ENCODE data around the gene CNPPD1. TPM values are rescaled to one million over a fixed set of nuclear protein-coding genes. Genes with fewer than 3 reads are reported as not detected.

The CNPPD1 gene
- total RNA-seq, 6 experiments from 2014 or later: 37.9 to 46.2 (median 42.2) TPM

DNA sequence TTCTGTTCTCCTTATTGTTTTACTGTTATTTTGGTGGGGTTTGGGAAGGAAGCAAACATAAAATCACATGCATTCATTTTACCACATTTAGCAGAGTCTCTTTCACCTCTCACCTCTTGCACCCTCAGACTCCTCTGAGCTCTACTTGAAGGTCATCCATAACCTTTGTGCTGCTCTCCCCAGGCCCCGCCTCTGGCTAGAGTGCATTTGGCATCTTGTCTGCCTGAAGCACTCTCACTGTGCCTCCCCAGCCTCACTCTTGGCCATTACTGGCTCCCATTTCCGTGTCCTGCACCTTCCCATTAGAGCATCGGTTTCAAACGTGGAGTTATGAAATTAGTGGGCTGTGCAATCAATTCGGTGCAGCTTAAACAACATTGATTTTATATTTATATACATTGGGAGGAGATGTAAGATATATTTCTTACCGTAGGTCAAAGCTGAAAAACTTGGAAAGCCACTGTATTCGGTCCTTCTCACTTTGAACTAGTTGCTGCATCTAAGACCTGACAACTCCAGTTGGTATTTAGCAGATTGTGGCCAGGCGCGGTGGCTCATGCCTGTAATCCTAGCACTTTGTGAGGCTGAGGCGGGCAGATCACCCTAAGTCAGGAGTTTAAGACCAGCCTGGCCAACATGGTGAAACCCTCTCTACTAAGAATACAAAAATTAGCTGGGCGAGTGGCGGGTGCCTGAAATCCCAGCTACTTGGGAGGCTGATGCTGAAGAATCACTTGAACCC lies 22.9 kb upstream of the CNPPD1 start:
- H3K27me3 Mint-ChIP-seq (ENCODE audit: insufficient read depth): peaks cover 18% of the 10 kb centered on the region
- H3K9me3 Mint-ChIP-seq: 0 out of 2 replicates have a peak, but pooled peaks cover 3% of the 10 kb centered on the region
- H3K27ac Mint-ChIP-seq: no peak overlapping the region
- DNase-seq: no peak
- no peaks in the 10 kb centered on the region for H3K36me3 Mint-ChIP-seq (ENCODE audit: low read depth)
- TF ChIP-seq, protein P1, sequence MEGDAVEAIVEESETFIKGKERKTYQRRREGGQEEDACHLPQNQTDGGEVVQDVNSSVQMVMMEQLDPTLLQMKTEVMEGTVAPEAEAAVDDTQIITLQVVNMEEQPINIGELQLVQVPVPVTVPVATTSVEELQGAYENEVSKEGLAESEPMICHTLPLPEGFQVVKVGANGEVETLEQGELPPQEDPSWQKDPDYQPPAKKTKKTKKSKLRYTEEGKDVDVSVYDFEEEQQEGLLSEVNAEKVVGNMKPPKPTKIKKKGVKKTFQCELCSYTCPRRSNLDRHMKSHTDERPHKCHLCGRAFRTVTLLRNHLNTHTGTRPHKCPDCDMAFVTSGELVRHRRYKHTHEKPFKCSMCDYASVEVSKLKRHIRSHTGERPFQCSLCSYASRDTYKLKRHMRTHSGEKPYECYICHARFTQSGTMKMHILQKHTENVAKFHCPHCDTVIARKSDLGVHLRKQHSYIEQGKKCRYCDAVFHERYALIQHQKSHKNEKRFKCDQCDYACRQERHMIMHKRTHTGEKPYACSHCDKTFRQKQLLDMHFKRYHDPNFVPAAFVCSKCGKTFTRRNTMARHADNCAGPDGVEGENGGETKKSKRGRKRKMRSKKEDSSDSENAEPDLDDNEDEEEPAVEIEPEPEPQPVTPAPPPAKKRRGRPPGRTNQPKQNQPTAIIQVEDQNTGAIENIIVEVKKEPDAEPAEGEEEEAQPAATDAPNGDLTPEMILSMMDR (IDR thresholded peaks at IDR 0.05): no peak
- H3K4me3 Mint-ChIP-seq: no peak overlapping the region
- H3K4me1 Mint-ChIP-seq (ENCODE audit: low read depth): no peaks in the 10 kb centered on the region

DNA sequence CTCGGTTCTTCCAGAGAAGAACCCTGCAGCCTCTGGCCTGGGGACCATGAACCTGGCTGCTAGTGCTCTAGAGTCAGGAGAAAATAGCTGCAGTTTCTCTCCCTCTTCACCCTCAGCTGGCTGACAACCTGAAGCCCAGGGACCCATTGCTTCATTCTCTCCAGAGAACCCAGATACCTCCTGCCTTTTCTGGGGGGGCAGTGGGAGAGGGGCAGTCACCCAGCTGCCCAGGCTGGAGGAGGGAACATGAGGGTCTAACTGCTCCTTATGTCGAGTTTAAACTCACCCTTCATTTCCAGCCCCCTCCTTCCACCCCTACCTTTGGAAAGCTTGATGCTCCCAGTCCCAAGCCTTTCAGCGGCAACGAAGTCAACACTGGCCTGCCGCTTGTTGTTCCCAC lies 22.2 kb upstream of the CNPPD1 start:
- peaks cover 18% of the 10 kb centered on the region for H3K27me3 Mint-ChIP-seq (ENCODE audit: insufficient read depth)
- no peaks in the 10 kb centered on the region for H3K4me1 Mint-ChIP-seq (ENCODE audit: low read depth)
- no peak overlapping the region for H3K27ac Mint-ChIP-seq
- no peak for DNase-seq
- no peaks in the 10 kb centered on the region for H3K36me3 Mint-ChIP-seq (ENCODE audit: low read depth)
- TF ChIP-seq, protein P1 (IDR thresholded peaks at IDR 0.05): no peak
- H3K9me3 Mint-ChIP-seq: no peaks in the 10 kb centered on the region
- no peak overlapping the region for H3K4me3 Mint-ChIP-seq

DNA sequence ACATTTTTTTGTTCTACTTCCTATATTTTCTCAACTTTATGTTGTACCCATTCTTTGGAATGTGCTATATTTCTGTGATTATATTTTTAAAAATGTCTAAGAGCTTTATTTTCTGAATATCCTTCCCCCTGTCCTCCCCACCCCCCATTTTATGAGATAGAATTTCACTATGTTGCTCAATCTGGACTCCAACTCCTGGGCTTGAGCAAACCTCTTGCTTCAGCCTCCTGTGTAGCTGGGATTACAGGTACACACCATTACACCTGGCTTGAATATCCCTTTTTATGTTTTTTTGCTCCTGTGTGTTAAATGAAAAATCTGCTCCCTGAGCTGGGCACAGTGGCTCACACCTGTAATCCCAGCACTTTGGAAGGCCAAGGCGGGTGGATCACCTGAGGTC lies 20.7 kb upstream of the CNPPD1 start:
- DNase-seq: no peak
- H3K27me3 Mint-ChIP-seq (ENCODE audit: insufficient read depth): peaks cover 18% of the 10 kb centered on the region
- no peak overlapping the region for H3K4me3 Mint-ChIP-seq
- H3K4me1 Mint-ChIP-seq (ENCODE audit: low read depth): no peaks in the 10 kb centered on the region
- TF ChIP-seq, protein P1 (IDR thresholded peaks at IDR 0.05): no peak
- H3K27ac Mint-ChIP-seq: no peak overlapping the region
- H3K36me3 Mint-ChIP-seq (ENCODE audit: low read depth): no peaks in the 10 kb centered on the region
- no peaks in the 10 kb centered on the region for H3K9me3 Mint-ChIP-seq

DNA sequence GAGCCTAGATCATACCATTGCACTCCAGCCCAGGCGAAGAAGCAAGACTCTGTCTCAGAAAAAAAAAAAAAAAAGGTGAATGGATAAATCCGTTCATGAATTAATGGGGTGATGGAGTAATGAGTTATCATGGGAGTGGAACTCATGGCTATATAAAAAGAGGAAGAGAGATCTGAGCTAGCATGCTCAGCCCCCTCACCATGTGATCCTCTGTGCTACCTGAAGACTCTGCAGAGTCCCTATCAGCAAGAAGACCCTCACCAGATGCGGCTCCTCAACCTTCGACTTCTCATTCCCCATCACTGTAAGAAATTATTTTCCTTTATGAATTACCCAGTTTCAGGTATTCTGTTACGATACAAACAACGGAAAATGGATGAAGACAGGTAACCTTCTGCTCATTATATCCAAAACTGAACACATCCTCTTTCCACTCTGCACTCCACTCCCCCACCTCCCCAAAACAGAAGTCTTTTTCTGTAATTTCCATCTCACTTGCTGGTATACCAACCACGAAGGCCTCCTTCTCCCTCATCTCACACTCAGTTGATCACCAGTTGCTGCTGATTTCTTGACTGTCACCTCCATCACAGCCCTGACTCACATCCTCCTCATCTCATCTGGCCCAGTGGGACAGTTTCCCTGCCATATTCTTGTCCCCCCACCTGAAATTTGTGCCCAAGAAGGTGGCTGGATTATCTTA lies 10.2 kb upstream of the CNPPD1 start:
- Mint-ChIP-seq H3K4me1 (ENCODE audit: low read depth) (no peaks in the 10 kb centered on the region), H3K4me3 (no peak overlapping the region), H3K9me3 (no peaks in the 10 kb centered on the region), H3K36me3 (ENCODE audit: low read depth) (peaks cover 22% of the 10 kb centered on the region), H3K27me3 (ENCODE audit: insufficient read depth) (peaks cover 2% of the 10 kb centered on the region), H3K27ac (no peak overlapping the region)
- TF ChIP-seq, protein P1 (IDR thresholded peaks at IDR 0.05): no peak
- no peak for DNase-seq

DNA sequence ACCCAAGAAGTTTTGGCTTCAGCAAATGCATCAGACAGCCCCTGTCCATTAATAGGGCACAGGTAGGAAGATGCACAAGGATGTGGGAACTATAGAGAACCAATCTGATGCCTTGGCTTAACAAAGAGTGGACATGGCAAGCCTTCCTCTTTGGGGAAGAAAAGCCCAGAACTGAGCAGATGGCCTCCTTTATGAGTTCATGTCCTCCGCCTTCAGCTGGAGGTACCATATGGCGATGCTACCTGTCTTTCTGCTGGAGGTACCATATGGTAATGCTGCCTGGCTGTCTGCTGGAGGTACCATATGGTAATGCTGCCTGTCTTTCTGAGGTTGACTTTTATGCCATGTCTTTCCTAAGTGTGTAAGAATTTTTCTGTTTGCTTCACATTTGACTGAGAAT lies 7.4 kb upstream of the CNPPD1 start:
- H3K27me3 Mint-ChIP-seq (ENCODE audit: insufficient read depth): peaks cover 2% of the 10 kb centered on the region
- TF ChIP-seq, protein P1 (IDR thresholded peaks at IDR 0.05): no peak
- H3K4me1 Mint-ChIP-seq (ENCODE audit: low read depth): peaks cover 4% of the 10 kb centered on the region
- no peak overlapping the region for H3K4me3 Mint-ChIP-seq
- H3K27ac Mint-ChIP-seq: no peak overlapping the region
- no peak for DNase-seq
- H3K9me3 Mint-ChIP-seq: no peaks in the 10 kb centered on the region
- H3K36me3 Mint-ChIP-seq (ENCODE audit: low read depth): peaks cover 35% of the 10 kb centered on the region
